Retinal pigment epithelial cell (primary cell): ENCODE data around the gene FBXW2.

Experiments used
- DNase-seq: peaks from one replicate; pipeline ENCODE4 v3.0.0-alpha.2; 2010; ENCODE audit warnings: low read depth
- H3K4me3 ChIP-seq: 2 replicates; pipeline ENCODE4 v1.5.1; 2011; ENCODE audit warnings: mild to moderate bottlenecking, low read length, control low read depth, moderate library complexity
- CTCF ChIP-seq: conservative IDR thresholded peaks from 2 replicates; pipeline ENCODE4 v1.5.1; 2011; ENCODE audit warnings: low read depth, low read length, control low read depth, inconsistent platforms

The FBXW2 gene

GRCh38 chr9:120761006-120761405 lies 32.2 kb downstream of the FBXW2 start:
- H3K4me3 ChIP-seq = no peak overlapping the region
- DNase-seq = no peak
- TF ChIP-seq CTCF = no peak

- H3K4me3 ChIP-seq = no peak overlapping the region
- no peak for TF ChIP-seq CTCF
- DNase-seq = no peak
Observed at GRCh38 chr9:120759755-120760400, 33.3 kb downstream of the FBXW2 start.

GRCh38 chr9:120758544-120758943 lies 34.7 kb downstream of the FBXW2 start:
- no peak for DNase-seq
- TF ChIP-seq CTCF = no peak
- no peak overlapping the region for H3K4me3 ChIP-seq

GRCh38 chr9:120757026-120757913 lies 35.9 kb downstream of the FBXW2 start:
- TF ChIP-seq CTCF = no peak
- DNase-seq = no peak
- no peak overlapping the region for H3K4me3 ChIP-seq

- TF ChIP-seq CTCF = no peak
- peak; percentile 39 for DNase-seq
- H3K4me3 ChIP-seq = no peak overlapping the region
Observed at GRCh38 chr9:120756531-120756930, 36.7 kb downstream of the FBXW2 start.

GRCh38 chr9:120755810-120756434 lies 37.3 kb downstream of the FBXW2 start:
- DNase-seq = no peak
- no peak overlapping the region for H3K4me3 ChIP-seq
- TF ChIP-seq CTCF = peak; percentile 84

GRCh38 chr9:120755044-120755443 lies 38.2 kb downstream of the FBXW2 start:
- no peak for DNase-seq
- no peak for TF ChIP-seq CTCF
- no peak overlapping the region for H3K4me3 ChIP-seq
